ENCODE measurements around the gene RPL10A.
A peak's percentile ranks its signal among the peaks of the same experiment; 100 is the strongest.

RPL10A gene

DNA sequence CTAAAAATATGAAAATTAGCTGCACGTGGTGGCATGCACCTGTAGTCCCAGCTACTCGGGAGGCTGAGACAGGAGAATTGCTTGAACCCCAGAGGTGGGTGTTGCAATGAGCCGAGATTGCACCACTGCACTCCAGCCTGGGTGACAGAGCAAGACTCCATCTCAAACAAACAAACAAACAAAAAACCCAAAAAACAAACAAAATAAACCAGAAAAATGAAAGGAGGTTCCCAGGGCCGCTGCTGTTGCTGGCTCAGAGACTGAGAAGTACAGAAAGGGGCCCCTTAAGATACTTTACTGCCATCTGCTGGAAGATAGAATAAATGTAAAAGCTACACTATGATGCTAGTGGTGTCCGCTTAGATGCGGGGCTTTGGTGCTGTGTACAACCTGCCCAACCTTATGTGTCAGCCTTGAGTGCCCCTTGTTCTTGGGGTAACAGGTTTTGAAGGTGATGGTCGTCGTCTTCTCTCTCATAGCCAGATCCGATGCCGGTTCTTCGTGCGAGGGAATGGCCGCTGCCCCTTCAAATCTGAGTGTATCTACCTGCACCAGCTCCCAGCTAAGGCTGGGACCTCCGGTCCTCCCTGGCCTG lies 18.8 kb upstream of the RPL10A start:
- peak; percentile 47 for DNase-seq

DNA sequence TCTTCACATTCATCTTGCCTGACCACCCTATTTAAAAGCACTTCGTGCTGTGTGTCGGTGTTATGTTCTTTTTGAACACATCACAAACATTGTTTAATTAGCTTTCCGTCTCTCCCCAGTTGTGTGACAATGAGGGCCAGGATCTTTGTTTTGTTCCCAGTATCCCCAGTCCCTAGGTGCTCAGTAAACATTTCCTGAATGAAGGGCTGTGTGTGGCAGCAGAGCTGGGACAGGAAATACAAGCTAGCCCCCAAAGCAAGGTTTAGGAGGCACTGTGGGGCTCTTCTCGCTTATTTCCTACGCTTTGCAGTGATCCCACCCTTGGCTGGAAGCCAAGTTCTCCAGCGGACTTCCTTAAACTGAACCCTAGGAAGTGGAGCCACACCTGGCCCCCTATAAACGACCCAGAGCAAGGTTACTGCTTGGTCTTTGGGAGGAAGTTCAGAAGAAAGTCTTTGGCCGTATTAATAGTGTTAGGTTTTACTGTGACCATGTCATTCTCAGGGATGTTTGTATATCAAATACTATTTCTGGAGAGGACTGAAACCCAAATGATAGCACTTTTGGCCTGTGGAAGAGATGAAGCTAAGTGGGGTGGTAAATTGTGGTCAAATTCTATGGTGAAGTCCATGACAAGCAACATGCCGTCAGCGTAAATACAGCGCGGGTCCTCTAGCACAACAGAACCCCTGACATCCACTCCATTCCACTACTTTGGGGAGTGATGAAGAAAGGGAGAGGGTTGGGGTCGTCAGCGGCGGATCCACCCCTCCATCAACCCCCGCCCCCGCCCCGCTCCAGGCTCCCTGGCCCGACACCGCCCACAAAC lies 16.6 kb upstream of the RPL10A start:
- DNase-seq = no peak

DNA sequence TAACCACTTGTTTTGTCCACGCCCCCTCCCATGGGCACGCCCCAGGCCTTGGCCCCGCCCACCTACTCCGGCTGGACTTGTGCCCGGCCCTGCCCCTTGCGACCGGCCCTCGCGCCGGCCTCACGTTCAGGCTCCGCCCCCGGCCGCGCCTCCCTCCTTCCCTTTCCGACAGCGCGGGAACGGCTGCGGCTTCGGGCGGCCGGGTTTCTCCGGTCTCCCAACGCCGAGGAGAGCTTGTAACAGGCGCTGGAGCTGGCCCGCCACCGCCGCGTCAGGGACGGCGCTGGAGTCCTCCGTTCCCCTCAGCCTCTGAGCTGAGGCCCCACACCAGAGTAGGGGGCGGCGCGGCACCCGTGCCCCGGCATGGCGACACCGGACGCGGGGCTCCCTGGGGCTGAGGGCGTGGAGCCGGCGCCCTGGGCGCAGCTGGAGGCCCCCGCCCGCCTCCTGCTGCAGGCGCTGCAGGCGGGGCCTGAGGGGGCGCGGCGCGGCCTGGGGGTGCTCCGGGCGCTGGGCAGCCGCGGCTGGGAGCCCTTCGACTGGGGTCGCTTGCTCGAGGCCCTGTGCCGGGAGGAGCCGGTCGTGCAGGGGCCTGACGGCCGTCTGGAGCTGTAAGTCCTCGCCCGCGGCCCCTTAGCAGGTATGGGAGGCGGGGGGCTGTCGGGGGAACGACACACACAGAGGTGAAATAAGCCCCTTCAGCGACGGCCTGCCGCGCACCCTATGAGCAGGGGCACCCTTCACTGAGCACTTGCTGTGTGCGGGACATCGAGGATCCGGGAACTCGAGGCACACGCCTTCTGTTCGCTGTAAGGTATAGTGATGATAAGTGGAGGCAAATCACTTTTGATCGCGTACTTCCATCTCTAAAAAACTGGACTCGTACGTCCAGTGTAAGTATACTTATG lies 15.8 kb upstream of the RPL10A start, which contains the start of gene FANCE:
TSS of gene FANCE (plus strand) at position 156 of the 908 bp plus-strand sequence. CDS start at position 364, 208 bp downstream.
- peak; percentile 100 for DNase-seq

DNA sequence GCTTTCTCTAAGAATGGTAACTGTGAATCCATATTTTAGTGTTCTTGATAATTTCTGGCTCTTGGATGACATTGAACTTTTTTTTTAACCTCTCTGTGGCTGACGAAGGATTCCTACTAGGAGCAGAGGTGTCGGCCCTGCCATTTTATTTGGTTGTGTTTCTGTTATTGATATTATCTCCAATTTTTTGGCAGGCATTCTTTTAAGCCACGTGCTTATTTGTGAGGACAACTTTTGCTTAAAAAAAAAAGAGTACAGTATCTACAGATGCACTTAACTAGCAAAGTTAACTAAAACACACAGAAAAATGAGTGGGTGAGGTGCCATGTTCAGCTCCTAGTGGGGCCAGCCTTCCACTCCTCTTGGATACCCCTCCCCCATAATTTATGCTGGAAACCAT lies 15.0 kb upstream of the RPL10A start:
- no peak for DNase-seq

DNA sequence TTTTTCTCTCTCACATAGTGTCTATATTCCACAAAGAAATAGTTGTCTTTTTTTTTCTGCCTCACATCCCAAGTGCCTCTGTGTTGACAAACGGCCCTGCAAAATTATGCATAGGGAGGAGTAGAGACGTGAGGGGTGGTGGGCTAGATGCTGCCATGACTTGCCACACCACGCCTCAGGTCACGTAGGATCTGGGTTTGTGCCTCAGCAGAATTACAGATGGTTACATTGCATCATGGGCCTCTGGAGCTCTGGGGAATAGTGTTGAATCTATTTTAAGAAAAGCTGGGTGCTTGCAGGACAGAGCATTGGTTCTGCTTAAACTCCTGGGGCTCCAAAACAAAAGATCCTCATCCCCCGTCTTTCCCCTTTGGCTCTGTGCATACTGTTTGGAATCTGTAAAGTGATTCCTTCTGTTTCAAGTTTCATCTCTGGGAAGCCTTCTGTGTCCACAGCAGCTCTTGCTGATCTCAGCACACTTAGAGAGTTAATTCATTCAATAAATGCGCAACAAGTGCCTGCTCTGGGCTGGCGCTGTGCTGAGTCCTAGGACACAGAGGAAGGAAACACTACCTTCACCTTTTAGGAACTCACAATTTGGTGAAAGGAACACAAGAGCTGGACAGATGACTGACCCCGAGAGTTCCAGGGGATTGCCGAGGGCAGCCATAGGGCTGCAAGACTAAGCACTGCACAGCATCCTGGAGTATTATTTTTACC lies 13.7 kb upstream of the RPL10A start:
- DNase-seq = no peak

DNA sequence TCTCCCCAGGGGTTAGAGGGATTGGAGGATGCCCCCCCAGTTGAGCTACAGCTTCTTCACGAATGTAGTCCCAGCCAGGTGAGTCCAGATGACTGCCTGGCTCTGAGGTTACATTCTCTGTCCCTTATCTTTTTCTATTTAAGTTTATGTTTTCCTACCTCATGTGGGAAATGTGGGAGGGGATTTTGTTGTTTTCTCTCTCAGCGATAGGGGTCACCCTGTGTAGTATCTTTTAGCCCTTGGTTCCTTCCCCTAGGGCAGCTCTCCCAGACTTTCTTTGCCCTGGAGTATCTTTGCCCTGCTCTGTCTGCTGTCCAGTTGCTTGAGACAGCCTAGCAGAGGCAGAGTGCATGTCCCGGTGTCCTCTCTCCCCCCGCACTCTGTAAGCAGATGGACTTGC lies 10.3 kb upstream of the RPL10A start:
- no peak for DNase-seq

DNA sequence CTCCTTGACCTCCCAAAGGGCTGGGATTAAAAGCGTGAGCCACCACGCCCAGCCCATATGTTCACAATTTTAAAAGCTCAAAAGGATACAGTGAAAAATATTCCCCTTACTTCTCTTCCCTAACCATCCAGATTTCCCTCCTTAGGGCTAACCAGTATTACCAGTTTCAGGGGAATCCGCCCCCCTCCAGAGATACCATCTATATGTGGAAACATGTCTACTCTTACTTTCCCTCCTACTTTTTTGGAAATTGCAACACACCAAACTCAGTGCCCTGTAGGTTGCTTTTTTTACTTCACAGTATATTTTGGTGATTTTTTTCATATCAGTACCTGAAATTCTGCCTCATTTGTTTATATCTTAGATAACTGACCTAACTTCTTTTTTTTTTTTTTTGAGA lies 6.9 kb upstream of the RPL10A start:
- DNase-seq = no peak

DNA sequence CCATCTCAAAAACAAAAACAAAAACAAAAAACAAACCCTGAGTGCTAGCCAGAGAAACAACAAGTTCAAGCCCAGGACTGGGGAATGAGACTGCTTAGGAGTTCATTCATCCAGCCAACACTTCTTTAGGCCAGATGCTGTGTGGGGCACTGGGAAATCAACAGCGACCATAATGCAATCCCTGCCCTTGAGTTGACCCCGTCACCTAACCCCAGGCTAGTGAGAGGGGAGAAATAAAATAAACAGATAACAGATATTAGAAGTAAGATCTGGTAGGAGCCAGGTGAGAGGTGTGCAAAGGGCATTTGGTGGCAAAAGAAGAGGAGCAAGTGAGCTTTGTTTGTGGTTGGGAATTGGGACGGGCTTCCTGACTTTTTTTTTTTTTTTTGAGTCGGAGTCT lies 4.9 kb upstream of the RPL10A start:
- no peak for DNase-seq

DNA sequence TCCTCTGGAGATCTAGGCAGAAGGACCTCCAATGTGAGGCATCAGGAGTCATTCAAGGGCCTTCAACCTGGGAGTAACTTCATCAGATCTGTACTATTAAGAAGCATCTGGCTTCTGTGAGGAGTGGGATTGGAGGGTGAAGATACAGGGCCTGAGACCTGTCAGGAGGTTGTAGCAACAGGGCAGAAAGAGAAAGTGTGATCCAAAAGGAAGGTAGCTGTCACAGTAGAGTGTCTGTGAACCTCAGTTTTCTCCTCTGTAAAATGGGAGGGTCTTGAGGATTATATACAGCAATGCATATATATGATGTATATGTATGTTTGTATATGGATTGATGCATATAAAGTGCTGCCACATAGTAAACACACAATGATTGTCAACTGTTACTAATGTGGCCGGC lies 2.6 kb upstream of the RPL10A start:
- DNase-seq = no peak

DNA sequence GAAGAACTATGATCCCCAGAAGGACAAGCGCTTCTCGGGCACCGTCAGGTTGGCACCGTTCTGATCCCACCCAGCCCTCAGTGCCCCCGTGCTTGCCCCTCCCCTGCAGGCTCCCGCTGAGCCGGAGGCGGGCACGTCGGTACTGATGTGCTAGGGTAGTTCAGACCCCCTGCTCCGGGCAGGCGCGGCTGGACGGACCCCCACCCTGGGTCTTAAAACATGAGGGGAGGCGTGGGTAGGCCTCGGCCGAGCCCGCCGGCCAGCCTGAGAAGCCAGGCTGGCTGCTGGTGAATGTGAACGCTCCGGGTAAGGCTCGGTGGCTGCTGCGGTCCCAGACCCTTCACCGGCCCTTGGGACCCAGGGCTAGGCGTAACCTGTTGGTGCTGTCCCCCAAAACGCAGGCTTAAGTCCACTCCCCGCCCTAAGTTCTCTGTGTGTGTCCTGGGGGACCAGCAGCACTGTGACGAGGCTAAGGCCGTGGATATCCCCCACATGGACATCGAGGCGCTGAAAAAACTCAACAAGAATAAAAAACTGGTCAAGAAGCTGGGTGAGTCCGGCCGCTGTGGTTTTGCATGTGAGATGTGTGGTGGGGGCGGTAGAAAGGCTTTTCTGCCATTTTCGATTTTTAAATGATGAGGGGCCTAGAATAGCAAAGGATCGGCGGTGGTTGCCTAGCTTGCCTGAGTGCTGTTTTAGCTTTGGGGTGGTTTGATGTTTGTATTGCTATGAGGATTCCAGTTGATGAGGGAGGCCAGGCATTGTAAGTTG lies 964 bp downstream of the RPL10A start:
- peak; percentile 44 for DNase-seq

DNA sequence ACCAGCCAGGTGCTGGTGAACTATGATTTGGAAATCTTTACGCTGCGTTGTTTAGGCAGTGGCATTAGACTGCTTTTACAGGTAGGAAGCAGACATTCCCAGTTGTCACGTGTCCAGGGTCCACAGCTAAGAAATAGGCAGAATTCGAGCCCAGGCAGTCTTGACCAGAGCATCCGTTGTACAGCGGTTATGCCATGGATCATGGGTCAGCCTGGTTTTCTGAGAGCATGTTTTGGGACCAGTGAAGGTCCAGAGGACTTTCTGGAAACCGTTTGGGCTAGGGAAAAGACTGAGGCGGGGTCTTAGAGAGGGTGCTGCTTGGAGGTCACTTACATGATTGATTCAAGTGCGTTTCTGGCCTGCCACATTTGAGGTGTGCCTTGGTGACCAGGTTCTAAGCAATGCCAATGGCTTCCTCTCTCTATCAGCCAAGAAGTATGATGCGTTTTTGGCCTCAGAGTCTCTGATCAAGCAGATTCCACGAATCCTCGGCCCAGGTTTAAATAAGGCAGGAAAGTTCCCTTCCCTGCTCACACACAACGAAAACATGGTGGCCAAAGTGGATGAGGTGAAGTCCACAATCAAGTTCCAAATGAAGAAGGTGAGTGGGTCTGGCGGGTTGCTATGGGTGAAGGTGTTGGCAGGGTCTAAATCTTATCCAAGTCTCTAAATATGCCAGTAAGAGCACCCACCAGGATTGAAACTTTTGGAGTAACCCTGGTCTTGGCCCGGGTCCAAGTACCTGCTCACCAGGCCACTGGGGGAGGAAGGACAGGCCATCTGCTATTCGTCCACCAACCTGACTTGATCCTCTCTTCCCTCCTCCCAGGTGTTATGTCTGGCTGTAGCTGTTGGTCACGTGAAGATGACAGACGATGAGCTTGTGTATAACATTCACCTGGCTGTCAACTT lies 1.8 kb downstream of the RPL10A start:
- peak; percentile 45 for DNase-seq

DNA sequence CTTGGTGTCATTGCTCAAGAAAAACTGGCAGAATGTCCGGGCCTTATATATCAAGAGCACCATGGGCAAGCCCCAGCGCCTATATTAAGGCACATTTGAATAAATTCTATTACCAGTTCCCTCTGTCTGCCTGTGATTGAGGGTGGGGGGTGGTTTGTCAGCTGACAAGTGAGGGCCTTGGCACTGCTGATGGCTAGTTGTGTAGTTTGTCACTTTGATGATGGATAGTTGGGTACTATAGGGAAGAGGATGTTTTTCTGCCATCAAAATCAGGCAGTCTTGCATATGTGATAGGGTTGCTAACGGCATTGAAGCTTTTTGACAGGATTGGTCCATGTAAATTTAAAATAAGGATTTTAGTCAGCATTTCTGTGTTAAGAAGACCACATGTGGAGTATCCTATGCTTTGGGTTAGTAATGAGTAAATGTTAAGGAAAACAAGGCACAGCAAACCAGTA lies 2.5 kb downstream of the RPL10A start:
- no peak for DNase-seq

DNA sequence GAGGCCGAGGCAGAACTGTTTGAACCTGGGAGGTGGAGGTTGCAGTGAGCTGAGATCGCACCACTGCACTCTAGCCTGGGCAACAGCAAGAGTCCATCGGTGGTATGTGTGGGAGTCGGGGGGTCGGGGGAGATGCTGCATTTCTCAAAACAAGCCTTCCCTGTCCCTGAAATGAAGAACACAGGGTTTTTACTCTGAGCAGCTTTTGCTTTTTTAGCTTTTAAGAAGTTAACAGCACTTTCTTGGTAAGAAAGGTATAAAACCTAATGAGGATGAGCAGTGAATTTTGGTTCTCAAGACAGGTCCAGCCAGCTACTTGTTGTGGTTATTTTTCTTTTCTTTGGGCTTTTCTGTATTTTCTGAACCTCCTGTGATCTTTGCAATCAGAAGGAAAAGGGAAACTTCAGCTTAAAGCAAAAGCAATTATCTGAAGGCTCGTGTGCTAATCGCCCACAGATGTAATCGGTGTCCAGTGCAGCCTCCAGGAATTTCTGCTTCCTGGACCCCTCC lies 3.7 kb downstream of the RPL10A start:
- peak; percentile 30 for DNase-seq

DNA sequence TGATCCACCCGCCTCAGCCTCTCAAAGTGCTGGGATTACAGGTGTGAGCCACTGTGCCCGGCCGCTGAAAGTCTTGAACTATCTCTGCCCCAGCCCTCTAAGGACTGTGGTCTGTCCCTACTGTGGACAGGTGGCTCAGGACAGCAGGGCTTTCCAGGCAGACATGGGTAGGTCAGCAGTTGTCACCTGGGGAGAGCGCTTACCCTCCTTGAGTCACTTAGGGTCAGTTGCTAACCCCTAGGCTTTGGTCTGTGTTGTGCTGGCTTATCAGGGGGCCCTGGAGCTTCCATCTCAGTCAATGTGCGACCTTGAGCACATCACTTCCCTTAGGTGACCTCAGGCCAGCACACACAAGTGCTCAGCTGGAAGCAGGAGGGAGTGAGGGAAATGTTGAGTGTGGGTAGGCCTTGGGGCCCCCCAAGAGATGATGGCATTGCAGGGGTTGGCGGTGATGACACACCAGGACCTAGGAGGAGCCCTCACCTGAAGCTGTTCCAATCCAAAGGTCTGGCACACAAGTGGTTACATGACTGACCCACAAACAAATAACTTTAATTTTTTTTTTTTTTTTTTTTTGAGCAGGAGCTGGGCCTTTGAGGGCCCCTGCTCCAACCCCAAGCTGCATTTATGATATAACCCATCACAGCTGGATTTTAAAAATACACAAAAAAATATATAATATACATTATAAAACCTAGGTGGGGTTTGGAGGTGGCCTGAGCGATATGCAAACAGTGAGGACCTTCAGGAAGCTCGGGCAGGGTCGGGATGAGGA lies 5.1 kb downstream of the RPL10A start:
- peak; percentile 62 for DNase-seq

DNA sequence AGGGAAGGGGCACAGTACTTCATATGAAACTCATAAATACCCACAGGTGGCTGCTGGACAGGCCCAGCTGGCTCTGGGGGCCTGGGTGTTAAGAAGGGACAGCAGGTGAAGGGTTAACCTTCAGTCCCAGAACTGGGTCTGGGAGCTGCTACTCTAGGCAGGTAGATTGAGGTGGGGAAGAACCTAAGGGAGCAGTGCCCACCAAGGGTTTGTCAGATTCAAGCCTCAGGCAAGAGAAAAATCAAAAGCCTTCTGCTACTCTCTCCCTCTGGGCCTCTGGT lies 5.6 kb downstream of the RPL10A start:
- no peak for DNase-seq

DNA sequence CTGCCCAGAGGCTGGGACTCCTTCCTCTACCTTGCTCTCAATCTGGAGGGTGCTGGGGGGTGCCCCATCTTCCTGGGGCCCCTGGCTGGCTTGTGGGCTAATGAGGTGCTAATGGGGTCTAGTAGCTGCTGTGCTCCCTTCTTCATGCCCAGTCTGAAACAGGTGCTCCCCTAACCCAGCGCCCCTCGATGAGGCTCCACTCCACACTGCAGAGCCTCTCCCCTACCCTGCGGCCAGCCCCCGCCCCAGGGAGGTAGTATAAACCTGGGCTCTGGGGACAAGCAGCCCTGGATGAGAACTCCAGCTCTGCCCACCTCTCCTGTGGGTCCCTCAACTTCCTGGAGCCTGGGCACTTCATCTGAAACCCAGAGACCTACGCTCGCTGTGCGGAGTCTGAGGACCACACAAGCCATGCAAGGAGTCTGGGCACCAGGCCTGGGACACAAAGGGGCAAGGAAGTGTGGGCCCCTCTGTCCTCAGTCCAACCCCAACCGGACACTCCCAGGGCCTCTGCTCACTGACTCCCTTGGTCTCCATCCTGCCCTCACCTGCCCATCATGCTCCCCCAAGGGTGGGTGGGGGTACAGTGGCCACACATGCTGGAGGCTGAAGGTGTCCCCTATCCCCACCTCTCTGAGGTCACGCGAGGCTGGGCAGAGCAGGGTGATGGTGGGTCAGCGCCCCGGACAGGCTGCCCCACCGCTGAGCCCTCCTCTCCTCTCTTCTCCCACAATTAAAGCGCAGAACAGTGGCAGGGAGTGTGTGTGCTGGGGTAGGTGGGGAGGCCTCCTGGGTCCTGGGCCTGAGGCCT lies 6.1 kb downstream of the RPL10A start:
- DNase-seq = peak; percentile 60

DNA sequence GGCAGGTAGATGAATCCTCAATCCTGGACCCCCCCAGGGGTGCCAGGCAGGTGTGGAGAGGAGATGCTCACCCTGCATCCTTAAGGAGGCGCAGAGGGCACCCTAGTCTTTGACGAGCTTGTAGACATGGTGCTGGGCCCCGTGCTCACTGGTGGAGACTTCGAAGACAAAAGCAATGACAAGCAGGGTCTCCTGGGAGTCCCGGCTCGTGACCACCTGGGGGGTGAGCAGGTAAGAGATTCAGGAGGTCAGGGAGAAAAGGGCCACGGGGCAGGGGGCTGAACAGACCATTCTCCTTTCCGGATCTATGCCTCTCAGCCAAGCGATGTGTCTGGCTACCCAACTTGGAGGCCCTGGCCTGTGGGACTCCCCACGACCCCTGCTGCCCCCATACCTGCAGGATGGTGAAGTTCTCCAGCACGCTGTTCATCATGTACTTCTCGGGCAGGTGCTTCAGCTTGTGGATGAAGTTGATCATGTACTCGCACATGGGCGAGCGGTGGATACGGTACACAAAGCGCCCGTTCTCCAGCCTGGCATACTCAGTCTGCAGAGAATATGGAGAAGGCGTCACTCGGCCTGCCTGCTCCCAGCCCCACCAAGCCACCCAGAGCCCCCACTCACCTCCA lies 6.9 kb downstream of the RPL10A start:
- peak; percentile 41 for DNase-seq

DNA sequence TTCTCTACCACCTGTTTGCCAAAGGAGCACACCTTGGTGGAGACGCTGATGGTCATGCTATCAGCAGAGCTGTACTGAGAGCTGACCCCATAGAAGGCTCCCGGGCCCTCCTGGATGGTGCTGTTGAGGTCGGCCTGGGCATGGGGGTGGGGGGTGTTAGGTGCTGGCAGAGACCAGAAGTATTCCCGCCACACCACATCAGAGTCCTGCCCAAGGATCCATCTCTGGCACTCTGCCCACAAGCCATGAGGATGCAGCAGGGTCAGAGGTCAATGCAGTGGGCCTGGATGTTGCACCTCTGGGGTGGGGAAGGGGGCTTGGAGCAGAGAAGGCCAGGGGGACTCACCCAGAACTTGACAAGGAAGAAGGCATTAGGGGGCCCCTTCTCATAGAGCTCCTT lies 7.4 kb downstream of the RPL10A start:
- no peak for DNase-seq

DNA sequence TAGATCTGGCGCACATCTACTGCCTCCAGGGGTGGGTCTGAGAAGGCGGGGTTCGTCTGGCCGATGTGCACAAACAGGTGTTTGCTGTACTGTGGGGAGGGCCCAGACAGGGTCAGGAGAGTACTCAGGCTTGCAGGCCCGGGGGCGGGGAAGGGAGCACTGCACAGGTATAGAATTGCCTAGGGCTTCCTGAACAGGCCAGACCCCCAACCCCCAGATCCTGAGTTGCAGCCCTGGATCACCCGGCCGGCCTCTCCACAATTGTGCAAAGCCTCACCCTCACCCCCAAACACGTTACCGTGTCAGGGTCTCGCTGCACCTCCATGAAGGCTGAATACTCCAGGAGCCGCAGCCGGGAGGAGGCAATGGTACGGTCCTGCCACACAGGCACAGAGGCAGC lies 7.8 kb downstream of the RPL10A start:
- DNase-seq = peak; percentile 31
